GM12874 (cell line): ENCODE data around the gene SH2D3C.

ENCODE experiments used
- TF ChIP-seq, protein P1 (sequence below): IDR thresholded peaks from 2 replicates; pipeline ENCODE4 v1.5.1; 2011; ENCODE audit warnings: low read depth, mild to moderate bottlenecking, control low read depth, low read length, moderate library complexity; ENCODE audit not compliant: insufficient read depth

Gene SH2D3C

GRCh38 chr9:127714951-127715469 is 63.5 kb downstream of the SH2D3C start:
- TF ChIP-seq, protein P1, sequence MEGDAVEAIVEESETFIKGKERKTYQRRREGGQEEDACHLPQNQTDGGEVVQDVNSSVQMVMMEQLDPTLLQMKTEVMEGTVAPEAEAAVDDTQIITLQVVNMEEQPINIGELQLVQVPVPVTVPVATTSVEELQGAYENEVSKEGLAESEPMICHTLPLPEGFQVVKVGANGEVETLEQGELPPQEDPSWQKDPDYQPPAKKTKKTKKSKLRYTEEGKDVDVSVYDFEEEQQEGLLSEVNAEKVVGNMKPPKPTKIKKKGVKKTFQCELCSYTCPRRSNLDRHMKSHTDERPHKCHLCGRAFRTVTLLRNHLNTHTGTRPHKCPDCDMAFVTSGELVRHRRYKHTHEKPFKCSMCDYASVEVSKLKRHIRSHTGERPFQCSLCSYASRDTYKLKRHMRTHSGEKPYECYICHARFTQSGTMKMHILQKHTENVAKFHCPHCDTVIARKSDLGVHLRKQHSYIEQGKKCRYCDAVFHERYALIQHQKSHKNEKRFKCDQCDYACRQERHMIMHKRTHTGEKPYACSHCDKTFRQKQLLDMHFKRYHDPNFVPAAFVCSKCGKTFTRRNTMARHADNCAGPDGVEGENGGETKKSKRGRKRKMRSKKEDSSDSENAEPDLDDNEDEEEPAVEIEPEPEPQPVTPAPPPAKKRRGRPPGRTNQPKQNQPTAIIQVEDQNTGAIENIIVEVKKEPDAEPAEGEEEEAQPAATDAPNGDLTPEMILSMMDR, result no peak

- TF ChIP-seq, protein P1, result no peak
Measured at GRCh38 chr9:127714020-127714750, 64.3 kb downstream of the SH2D3C start.

GRCh38 chr9:127712867-127713266 is 65.6 kb downstream of the SH2D3C start:
- TF ChIP-seq, protein P1, result no peak

GRCh38 chr9:127712371-127712770 is 66.1 kb downstream of the SH2D3C start:
- TF ChIP-seq, protein P1, result no peak

DNA sequence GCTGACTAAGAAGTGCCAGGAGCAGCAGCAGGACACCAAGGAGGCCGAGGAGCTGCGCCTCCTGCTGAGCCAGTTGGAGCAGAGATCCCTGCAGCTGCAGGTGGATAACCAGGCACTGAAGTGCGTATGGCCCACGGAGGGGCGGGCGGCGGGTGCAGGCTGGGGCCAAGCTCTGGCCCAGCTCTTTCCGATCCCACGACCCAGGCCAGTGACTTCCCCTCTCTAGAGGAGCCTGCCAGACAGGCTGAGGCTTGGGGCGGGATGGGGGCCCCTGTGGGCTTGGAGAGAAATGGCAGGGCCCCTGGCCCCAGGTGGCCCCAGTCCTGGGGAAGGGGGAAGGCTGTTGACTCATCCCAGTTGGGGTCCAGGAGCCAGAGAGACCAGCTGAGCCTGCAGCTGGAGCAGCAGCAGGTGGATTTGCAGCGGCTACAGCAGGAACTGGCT is 66.6 kb downstream of the SH2D3C start:
- TF ChIP-seq, protein P1, result no peak

- TF ChIP-seq, protein P1, result no peak
Measured at GRCh38 chr9:127711226-127711701, 67.2 kb downstream of the SH2D3C start.

DNA sequence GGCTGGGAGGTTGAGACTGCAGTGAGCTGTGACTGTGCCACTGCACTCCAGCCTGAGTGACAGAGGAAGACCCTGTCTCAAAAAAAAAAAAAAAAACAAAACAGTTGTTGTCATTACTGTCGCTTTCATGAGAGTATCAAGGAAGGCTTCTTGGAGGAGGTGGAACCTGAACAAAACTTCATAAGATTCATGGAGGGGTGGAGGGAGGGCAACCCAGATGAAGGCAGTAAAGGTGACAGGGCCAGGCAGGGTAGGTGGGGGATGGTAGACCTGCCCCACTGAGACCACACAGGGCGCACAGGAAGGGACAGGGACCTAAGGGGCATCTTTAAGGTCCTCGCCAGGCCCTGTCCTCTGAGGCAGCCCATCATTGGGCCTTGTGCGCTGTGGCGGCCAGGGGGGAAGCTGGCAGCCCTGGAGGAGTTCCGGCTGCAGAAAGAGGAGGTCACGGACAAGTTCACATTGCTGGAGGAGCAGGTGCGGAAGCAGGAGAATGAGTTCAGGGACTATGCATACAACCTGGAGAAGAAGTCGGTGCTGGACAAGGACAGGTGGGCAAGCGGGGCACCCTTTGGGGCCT is 68.2 kb downstream of the SH2D3C start:
- TF ChIP-seq, protein P1, result no peak
